HG03064 (cell line): Measurements from ENCODE around the gene RAD51B.

Experiments used
- ATAC-seq: cut with Tn5 transposase; IDR thresholded peaks from one replicate; pipeline ENCODE4 v1.9.1; 2021; ENCODE audit warnings: low read depth; ENCODE audit not compliant: unreplicated experiment

The RAD51B gene

DNA sequence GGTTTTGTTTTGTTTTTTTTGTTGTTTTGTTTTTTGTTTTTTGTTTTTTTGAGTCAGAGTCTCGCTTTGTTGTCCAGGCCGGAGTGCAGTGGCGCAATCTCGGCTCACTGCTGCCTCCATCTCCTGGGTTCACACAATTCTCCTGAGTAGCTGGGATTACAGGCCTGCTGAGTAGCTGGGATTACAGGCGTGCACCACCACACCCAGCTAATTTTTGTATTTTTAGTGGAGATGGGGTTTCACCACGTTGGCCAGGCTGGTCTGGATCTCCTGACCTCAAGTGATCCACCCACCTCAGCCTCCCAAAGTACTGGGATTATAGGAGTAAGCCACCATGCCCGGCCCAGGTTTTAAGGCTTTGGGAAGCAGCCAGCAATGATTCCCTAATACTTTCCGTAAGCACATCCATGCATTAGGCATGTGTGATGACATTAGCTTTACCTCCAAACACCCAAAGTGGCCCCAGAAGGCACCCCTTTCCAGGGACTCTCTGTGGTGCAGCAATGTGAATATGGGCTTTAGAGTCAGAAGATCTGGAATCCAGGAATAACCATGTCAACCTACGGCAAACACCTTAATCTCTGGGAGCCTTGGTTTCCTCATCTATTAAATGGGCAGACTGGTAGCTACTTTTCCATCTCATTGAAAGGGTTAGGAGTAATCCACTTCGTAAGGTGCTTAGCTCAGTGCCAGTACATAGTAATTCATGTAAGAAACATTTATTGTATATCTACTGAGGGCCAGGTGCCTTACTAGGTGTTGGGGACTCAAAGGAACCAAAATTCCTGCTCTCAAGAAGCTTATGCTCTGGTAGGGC lies 820.4 kb downstream of the RAD51B start:
- ATAC-seq: no peak

DNA sequence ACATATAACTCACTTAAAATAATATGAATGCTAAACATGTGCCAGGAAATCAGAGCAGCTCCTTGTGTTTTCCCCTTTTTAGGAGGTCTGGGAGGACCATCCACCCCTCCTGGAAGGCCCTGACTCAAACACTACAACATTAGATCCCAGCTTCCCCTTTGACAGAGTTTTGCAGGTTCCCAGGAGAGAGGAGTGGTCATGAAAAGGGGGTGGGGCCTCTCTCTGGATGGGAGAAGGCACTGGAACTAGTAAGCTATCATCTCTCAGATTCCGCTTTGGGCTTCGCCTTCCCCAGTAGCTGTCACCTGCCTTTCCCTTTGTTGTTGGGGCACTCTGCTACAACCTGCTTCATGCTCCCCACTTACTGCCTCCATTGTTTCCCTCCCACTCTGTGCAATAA lies 824.1 kb downstream of the RAD51B start:
- ATAC-seq: no peak

DNA sequence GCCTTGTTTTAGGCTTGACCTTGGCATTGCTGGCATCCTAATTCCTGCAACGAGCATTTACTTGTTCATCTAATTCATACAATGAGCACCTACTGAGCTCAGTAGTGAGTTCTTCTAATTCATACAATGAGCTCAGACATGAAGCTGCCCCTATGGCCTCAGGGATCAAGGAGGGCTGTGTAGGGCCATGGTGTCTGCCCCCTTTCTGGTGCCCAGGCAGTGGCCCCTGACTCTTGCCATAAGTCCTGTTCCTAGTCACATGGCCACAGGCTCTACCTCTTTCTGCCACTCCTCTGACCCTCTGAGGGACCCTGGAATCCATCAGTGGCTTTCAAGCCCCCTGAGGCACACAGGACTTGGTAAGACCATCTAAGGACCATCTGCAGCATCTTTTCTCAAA lies 824.5 kb downstream of the RAD51B start:
- ATAC-seq: no peak

DNA sequence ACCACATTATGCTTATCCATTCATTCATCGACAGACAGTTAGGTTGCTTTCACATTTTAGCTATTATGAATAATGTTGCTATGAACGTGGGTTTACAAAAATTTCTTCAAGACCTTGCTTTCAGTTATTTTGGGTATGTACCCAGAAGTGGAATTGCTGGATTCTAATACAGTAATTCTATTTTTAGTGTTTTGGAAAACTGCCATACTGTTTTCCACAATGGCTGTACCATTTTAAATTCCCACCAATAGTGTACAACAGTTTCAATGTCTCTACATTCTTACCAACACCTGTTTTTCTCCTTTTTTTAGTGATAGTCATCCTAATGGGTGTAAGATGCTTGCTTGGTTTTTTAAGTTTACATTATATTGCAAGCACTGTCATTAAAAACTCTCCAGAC lies 825.8 kb downstream of the RAD51B start:
- no peak for ATAC-seq

DNA sequence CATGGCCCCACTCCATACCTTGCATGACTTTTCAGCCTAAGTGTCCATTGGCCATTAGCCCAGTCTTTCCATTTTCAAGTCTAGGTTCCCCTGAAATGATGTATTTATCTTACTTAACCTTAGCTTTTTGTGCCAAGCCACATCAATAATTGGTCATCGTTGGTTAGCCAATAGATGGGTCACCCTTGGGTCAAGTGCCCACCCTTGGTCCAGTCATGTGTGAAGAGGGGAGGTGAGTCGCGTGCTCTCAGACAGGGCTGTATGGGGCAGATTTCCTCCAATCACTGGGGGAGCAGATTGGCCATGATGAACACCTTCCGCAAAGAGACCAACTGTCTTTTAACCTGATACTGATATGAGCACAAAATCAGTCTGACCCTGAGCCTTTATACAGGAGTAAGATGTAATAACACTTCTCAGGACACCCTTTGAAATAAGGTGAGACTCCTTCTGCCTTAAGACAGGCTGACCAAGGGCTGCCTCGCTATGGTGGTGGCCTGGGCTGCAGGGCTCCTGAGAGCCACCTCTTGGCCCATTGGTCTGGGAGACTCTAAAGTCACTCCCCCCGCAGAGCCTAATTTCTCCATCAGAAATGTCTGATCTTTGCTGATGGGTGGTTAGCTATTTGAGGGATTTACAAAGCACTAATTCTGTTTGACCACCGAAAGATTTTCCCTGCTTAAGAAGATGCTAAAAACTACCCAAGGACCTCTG lies 830.1 kb downstream of the RAD51B start:
- no peak for ATAC-seq

DNA sequence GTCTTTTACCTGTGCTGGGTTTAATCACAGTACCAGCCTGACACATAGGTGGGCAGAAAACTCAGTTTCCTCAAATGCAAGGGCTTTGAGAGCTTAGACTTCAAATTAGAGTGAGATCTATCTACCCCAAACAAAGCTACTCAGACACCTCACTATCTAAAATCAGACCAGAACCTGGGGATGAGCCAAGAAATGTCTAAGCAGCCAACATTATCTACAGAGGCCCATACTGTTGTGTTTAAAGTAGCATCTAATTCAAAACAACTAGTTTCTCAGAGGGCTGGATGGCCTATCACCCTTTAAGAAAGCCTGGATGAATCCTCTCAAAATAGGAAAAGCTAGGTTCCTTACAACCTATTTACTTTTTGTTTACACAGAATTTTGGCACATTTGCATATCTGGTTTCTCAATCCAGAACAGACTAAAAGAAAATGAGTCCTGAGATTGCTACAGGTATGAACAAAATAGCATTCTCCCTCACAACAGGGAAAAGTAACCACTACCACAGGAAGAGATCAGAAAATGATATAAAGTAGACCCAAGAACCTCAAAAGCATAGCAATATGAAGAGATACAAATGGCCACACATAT lies 830.9 kb downstream of the RAD51B start:
- no peak for ATAC-seq

DNA sequence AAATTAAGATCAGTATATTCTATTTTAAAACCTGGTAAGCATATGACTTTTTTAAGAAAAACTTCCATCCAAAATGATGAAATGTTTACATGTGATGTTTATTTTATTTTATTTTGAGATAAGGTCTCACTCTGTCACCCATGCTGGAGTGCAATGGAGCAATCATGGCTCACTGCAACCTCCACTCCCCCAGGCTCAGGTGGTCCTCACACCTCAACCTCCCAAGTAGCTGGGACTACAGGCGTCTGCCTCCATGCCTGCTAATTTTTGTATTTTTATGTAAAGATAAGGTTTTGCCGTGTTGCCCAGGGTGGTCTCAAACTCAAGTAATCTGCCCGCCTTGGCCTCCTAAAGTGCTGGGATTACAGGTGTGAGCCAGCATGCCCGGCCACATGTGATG lies 831.5 kb downstream of the RAD51B start:
- no peak for ATAC-seq

DNA sequence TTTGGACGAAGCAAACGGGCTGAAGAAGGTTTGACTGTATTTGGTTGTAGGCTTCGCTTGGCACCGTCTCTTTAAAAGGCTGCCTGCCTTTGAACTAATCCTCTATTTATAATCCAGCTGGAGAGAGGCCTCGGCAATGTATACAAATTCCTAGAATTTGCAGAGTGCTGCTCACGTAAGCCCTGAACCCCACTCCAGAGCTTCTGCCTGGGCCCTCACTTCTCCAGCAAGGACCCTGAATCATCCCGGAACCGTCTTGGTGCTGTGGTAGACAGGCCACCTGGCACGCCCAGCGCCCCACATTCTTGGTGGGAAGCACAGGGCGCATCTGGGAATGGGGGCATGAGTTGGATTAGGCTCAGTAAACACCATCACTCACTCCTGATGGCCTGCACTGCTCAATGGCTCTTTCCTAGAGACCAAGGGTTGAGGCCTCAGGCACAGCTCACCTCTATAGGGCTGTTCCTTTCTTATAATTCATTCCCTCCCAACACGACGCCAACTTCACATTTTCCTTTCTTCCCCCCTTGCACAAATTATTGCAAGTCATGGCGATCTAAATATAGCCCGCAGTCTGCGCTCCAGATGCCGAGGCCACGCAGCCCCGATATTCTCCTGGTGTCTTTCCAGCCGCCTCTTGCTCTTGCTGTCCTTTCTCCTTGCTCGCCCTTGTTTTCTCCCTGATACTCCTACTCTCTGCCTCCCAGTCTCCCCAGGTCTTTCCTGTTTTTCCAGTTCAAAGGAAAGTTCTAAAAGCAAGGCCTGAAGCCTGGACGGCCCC lies 832.3 kb downstream of the RAD51B start:
- no peak for ATAC-seq

DNA sequence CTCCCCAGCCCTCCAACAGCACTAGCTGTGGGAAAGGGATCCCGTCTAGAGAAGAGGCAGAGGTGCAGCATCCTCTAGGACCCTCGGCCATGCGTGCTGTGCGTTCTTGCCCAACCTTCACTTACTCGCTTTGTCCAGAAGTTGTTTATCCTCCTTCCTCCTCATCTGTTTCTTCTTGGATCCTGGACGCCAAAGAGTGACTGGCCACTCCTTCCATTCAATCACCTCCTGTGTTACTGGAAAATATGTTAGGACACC lies 832.8 kb downstream of the RAD51B start:
- ATAC-seq: no peak

DNA sequence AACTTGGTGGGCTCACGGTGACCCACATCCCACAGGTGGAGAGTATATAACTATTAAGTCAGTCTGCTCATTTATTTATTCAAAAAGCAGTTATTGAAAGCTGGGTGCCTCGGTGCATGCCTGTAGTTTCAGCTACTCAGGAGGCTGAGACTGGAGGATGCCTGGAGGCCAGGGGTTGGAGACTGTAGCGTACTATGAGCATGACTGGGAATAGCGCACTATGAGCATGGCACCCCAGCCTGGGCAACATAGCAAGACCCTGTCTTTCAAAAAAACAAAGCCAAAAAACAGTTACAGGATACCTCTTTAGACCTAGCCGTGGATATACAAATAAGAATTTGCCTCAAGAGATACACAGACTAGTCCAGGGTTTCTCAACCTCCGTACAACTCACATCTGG lies 833.5 kb downstream of the RAD51B start:
- no peak for ATAC-seq

DNA sequence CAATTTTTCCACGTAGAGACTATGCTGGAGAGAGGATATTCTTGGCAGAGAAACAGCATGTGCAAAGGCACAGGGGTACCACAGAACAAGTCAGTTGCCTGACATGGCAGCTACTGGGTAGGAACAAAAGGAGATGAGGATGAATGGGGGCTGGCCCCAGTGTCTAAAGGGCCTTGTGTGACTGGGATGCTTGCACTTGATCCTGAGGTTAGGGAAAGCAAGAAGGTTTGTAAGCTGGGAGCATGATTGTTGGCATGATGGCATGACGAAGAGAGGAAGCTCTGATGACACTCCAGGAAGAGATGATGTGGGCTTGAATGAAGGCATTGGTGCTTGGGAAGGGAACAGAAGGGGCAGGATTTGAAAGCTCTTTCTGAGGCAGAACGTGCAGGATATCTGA lies 834.2 kb downstream of the RAD51B start:
- no peak for ATAC-seq

DNA sequence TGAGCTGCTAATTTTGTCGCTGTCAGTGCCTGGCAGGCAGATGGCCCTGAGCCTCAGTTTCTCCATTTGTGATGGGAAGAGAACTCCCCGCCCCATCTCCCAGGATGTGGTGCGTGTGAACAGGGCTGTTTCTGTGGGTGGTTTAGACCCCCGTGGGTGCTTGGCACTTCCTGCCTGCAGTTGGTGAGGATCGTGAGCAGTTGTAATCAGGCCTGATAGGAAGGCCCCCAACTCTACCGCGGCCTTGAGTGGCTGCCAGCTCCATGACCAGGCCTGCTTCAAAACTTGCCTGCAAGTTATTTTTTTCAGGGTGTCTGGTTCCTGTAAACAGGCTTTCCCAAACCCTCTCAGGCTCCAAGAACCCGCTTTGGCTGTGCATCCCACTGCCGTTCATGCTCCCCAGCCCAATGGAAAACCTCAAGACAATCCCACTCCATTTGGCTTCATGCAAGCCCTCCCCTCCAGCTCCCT lies 834.9 kb downstream of the RAD51B start:
- no peak for ATAC-seq

DNA sequence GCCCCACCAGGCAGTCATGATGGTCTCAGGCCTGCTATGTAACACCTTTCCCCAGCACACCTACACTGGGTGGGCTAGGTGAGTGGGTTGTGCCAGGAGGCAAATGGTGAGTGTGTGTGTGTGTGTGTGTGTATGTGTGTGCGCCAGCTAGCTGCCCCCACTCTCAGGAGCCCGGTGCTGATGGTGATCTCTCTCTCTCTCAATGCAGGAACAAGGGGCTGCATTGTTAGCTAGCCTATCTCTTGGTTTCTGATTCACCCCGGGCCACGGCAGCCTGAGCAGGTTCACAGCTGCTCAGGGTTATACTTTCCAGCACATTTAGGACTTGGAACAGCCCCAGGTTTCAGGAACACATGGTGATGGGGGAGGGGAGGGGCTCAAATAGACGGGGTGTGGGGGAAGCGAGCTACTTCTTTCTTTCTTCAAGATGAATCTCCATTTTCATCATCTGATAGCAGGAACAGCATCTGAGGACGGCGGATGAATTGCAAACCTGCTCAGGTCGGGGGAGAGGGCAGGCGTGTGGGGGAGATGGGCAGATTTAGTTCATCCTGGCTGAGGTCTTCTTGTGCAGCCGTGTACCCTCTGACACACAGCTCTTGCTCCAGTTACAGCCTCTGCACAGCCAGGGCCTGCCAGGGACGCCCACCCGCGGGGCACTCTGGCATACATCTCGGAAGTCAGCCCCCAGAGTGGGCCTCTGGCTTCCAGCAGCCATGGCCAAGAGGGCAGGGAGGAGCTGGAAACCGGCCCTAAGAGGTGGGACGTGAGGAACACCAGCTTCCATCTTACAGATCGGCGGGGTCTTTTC lies 835.6 kb downstream of the RAD51B start:
- no peak for ATAC-seq

DNA sequence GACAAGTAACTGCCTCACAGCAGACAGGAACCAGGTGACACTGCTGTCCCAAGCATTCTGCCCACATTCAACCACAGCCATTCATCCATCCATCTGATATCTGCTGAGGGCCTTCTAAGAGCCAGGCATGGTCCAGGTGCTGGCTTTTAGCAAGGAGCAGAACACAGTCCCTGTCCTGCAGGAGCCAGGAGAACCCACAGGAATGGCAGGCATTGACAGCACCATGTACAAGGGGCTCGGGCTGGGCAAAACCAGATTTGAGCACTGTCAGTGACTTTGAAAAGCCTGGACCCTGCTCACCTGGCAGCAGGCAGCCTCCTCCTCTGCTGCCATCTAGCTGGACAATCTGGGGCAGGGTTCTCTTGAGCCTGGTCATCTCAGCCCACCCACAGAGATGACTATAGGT lies 836.3 kb downstream of the RAD51B start:
- ATAC-seq: no peak

DNA sequence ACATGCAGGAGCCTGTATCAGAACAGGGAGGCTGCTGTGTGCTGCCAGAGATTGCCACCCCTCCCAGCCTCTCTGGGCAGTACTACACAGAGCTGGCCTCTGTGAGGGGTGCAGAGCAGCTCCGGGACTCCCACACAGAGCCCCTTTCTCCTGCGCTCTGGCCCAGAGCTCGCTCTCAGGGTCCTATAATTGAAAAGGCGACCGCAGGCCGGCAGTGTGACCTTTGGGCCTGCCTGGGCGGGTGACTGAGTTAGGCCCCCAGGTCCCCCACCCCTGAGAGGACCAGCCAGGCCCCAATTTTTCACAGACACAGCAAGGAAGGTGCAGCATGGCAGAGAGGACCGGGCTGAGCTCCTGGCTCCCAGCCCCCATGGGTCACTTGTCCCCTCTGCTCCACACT lies 836.9 kb downstream of the RAD51B start:
- no peak for ATAC-seq

DNA sequence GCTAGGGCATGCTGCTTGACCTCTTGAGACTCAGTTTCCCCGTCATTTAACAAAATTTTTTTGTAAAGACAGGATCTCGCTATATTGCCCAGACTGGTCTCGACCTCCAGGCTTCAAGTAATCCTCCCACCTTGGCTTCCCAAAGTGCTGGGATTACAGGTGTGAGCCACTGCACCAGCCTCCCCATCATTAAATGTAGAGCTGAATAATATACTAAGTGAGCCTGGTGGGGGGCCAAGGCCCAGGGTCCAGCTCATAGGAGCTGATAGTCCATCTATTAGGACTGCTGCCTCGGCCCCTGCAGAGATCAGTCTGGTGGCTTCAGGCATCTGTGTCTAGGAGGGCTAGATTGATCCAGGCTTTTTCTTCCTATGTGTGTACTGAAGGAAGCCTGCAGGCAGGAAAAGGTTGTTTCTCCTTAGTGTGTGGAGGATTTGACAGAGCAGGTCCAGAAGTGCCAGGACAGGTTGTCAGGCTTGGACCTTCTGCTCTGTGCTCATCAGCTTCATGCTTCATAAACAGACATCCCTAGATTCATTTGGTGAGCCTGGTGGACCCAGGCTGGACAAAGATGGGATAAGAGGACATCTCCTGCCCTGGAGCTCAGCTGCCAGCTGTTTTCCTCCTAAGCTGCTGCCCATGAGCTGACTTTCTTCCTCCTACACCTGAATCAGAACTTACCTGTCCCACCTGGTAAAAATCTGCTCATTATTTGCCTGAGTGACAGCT lies 837.9 kb downstream of the RAD51B start:
- ATAC-seq: no peak

DNA sequence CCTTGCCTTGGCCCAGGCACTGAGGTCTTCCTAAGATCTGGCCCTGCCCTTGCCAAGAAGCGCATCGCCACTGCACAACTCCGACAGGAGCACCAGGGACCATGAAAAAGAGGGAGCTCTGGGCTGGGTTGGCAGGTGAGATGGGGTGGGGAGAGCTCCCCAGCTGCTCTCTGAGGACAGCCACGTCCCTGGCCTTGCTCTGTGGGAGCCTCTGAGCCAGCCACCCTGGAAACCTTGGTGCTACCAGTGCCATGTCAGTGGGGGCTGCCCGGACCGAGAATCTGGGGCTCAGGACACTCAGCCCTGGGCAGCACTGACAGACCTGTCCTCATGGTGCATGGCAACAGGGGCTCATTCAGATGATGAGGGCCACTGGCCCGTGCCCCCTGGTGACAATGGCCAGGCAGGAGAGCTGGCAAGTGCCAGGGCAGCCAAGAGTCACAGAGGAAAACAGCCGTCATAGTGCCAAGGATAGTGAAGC lies 838.5 kb downstream of the RAD51B start:
- ATAC-seq: no peak

DNA sequence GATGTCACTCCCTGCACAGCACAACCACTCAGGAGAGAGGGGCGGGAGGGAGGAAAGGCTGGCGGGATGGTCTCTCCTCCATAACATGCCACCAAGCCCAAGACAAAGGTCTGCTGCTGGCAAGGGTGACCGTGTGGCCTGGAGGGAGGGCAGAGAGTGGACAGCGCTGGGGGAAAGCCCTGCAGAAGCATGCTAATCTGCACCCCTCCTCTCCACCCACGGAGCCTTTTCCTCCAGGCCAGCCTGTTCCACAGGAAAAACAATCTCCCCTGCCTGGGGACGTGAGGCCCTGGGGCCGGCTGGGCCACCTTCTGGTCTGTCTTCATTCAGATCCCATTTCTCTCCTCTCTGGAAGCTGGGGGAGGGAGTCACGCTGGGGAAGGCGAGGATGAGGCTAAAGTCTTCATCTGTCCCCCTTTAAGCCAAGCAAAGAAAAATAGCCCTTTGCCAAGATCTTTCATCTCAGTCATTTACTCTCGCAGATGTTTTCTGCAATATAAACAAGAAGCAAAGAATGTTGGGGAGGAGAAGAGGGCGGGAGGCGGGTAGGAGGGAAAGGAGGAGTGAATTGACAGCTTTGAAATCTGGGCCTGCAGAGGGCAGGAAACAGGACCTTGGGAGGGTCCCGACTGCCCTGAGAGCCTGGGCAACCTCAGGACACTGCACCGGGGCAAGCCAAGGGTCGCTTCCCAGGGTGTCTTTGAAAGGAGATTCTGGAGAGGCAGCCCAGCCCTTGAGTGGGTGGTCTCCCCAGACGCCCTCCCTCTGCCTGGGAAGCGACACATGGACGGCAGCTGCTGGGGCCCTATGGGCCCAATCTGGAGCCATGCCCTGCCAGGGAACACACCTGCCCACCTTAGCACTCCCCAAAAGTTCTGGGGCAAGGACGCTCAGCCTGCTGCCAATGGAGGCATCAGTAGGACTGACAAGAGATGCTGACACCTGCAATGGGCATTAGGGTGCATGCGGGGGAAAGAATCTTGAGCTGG lies 839.7 kb downstream of the RAD51B start:
- no peak for ATAC-seq
